Thyroid gland (tissue), 4 donors: ENCODE measurements around the gene LRRFIP1. TPM values are rescaled to one million over a fixed set of nuclear protein-coding genes. Genes with fewer than 3 reads are reported as not detected.

Experiments used
- DNase-seq, 2 donors: peaks; one replicate each; pipeline ENCODE4 v3.0.0-alpha.2; 2019
- H3K27ac ChIP-seq, 3 donors: fragments of 200-600 bp; sonication (generic); 1 replicate in 2 of 3; 2 replicates in 1 of 3; pipeline ENCODE4 v1.5.1; 2016 to 2019; ENCODE audit warnings: mild to moderate bottlenecking in 1 of 3, moderate library complexity in 1 of 3
- H3K27me3 ChIP-seq: fragments of 200-600 bp; sonication (generic); one replicate; pipeline ENCODE4 v1.5.1; 2019
- H3K36me3 ChIP-seq, 2 donors: fragments of 200-600 bp; sonication (generic); one replicate each; pipeline ENCODE4 v1.5.1; 2016 to 2019
- H3K4me1 ChIP-seq, 2 donors: fragments of 200-600 bp; sonication (generic); one replicate each; pipeline ENCODE4 v1.5.1; 2017 to 2019
- H3K4me3 ChIP-seq, 3 donors: fragments of 200-600 bp; sonication (generic); replicated peaks in 1 of 3; 1 replicate in 2 of 3; 2 replicates in 1 of 3; pipeline ENCODE4 v1.5.1; 2016; ENCODE audit warnings: mild to moderate bottlenecking in 1 of 3
- H3K9me3 ChIP-seq: fragments of 200-600 bp; sonication (generic); one replicate; pipeline ENCODE4 v1.5.1; 2017
- CTCF ChIP-seq, 6 experiments: fragments of 200-600 bp in 3 of 6; fragments of 450-650 bp in 3 of 6; sonication (generic) in 3 of 6; IDR thresholded peaks; one replicate each; pipeline ENCODE4 v1.5.1; 2016 to 2019; ENCODE audit warnings: antibody characterized with exemption in 6 of 6, mild to moderate bottlenecking in 2 of 6, inconsistent platforms in 1 of 6, moderate library complexity in 1 of 6
- POLR2A ChIP-seq, 2 donors: fragments of 450-650 bp; IDR thresholded peaks; one replicate each; pipeline ENCODE4 v1.6.1; 2017; ENCODE audit warnings: antibody characterized with exemption in 2 of 2, mild to moderate bottlenecking in 2 of 2, moderate library complexity in 1 of 2
- WGBS, 2 donors: methylation state at CpG; one replicate each; pipeline ENCODE4 v1.1.5; 2017; 5-methylcytosine and 5-hydroxymethylcytosine counted together
- intact Hi-C: fragments of 100-400 bp; cut with DNase I; formaldehyde crosslinking; loops from one replicate; pipeline ENCODE4 v1.15.1; 2023
- total RNA-seq, 4 donors: library from RNA; depleted of rRNA; stranded (reverse); fragments of >200 nt; gene quantifications; one replicate each; pipeline ENCODE4 v1.2.3, GENCODE V29; 2016

The LRRFIP1 gene
- total RNA-seq, 4 donors from 2014 or later: 76.1 to 113 (median 96.6) TPM

GRCh38 chr2:237636578-237636977, 9.2 kb downstream of the LRRFIP1 start:
- no peak for TF ChIP-seq POLR2A (IDR thresholded peaks at IDR 0.05)
- TF ChIP-seq CTCF (IDR thresholded peaks at IDR 0.05): no peak
- 88 to 95% methylated on average over 1 of the region's 1 CpG for WGBS, 2 donors
- no peaks in the 10 kb centered on the region for H3K9me3 ChIP-seq
- H3K27ac ChIP-seq: no peak overlapping the region
- DNase-seq: no peak
- intact Hi-C loops: no loop called here
- no peak overlapping the region for H3K4me3 ChIP-seq
- no peaks in the 10 kb centered on the region for H3K27me3 ChIP-seq
- no peaks in the 10 kb centered on the region for H3K36me3 ChIP-seq
- H3K4me1 ChIP-seq: peaks cover 0 to 18% of the 10 kb centered on the region in 2 donors

- peaks cover 0 to 17% of the 10 kb centered on the region in 2 donors for H3K4me1 ChIP-seq
- no peaks in the 10 kb centered on the region for H3K9me3 ChIP-seq
- intact Hi-C loops: no loop called here
- no peaks in the 10 kb centered on the region for H3K36me3 ChIP-seq
- no peak overlapping the region for H3K27ac ChIP-seq
- DNase-seq: no peak
- no peaks in the 10 kb centered on the region for H3K27me3 ChIP-seq
- no peak overlapping the region for H3K4me3 ChIP-seq
- TF ChIP-seq POLR2A (IDR thresholded peaks at IDR 0.05) (no peak), CTCF (IDR thresholded peaks at IDR 0.05) (no peak)
- 80 to 93% methylated on average over 3 of the region's 3 CpGs for WGBS, 2 donors
These were observed 10.2 kb downstream of the LRRFIP1 start for GRCh38 chr2:237637429-237638135.

- intact Hi-C loops: no loop called here
- Histone ChIP-seq H3K4me3 (no peak overlapping the region), H3K36me3 (no peaks in the 10 kb centered on the region), H3K9me3 (no peaks in the 10 kb centered on the region), H3K27me3 (no peaks in the 10 kb centered on the region), H3K4me1 (peaks cover 0 to 11% of the 10 kb centered on the region in 2 donors), H3K27ac (no peak overlapping the region)
- TF ChIP-seq CTCF (IDR thresholded peaks at IDR 0.05): no peak
- 88 to 96% methylated on average over 8 of the region's 8 CpGs for WGBS, 2 donors
- DNase-seq: no peak
These were observed 10.8 kb downstream of the LRRFIP1 start for GRCh38 chr2:237638176-237638575.

- 78 to 84% methylated on average over 11 of the region's 11 CpGs for WGBS, 2 donors
- Histone ChIP-seq H3K9me3 (no peaks in the 10 kb centered on the region), H3K4me3 (no peak overlapping the region), H3K27ac (no peak overlapping the region), H3K4me1 (peaks cover 0 to 5% of the 10 kb centered on the region in 2 donors), H3K27me3 (no peaks in the 10 kb centered on the region), H3K36me3 (no peaks in the 10 kb centered on the region)
- no peak for TF ChIP-seq CTCF (IDR thresholded peaks at IDR 0.05)
- DNase-seq: no peak
- intact Hi-C loops: no loop called here
These were observed 11.9 kb downstream of the LRRFIP1 start for GRCh38 chr2:237639052-237639835.

GRCh38 chr2:237639836-237640220, 12.4 kb downstream of the LRRFIP1 start:
- intact Hi-C loops: no loop called here
- H3K27me3 ChIP-seq: no peaks in the 10 kb centered on the region
- no peak overlapping the region for H3K4me3 ChIP-seq
- no peaks in the 10 kb centered on the region for H3K36me3 ChIP-seq
- no peak overlapping the region for H3K27ac ChIP-seq
- DNase-seq: no peak
- peaks cover 0 to 5% of the 10 kb centered on the region in 2 donors for H3K4me1 ChIP-seq
- WGBS, 2 donors: 90 to 92% methylated on average over 6 of the region's 6 CpGs
- TF ChIP-seq CTCF (IDR thresholded peaks at IDR 0.05): no peak
- no peak for TF ChIP-seq POLR2A (IDR thresholded peaks at IDR 0.05)
- H3K9me3 ChIP-seq: no peaks in the 10 kb centered on the region
